Fibroblast of villous mesenchyme (primary cell): Measurements from ENCODE around the gene FAM120AOS. TPM values are rescaled to one million over a fixed set of nuclear protein-coding genes. Genes with fewer than 3 reads are reported as not detected.

Source experiments
- DNase-seq: peaks from one replicate; pipeline ENCODE4 v3.0.0-alpha.2; 2010; ENCODE audit warnings: low read depth
- H3K4me3 ChIP-seq: 2 replicates; pipeline ENCODE4 v1.5.1; 2011; ENCODE audit warnings: low read depth, mild to moderate bottlenecking, low read length
- CTCF ChIP-seq: IDR thresholded peaks from 2 replicates; pipeline ENCODE4 v1.5.1; 2012; ENCODE audit warnings: low read depth, mild to moderate bottlenecking, low read length; ENCODE audit not compliant: insufficient read depth
- small RNA-seq: library from RNA; depleted of rRNA; stranded (forward); fragments of <200 nt; gene quantifications from one replicate; pipeline ENCODE3, GENCODE V24; 2012
- total RNA-seq: library from RNA; depleted of rRNA; stranded (reverse); fragments of >200 nt; gene quantifications from 2 replicates; pipeline ENCODE4 v1.2.3, GENCODE V29; 2012

The FAM120AOS gene
- total RNA-seq, 1 donor, result 43.6 TPM

GRCh38 chr9:93413530-93413929, 39.9 kb downstream of the FAM120AOS start:
- no peak overlapping the region for H3K4me3 ChIP-seq
- no peak for DNase-seq
- TF ChIP-seq CTCF, result no peak

DNA sequence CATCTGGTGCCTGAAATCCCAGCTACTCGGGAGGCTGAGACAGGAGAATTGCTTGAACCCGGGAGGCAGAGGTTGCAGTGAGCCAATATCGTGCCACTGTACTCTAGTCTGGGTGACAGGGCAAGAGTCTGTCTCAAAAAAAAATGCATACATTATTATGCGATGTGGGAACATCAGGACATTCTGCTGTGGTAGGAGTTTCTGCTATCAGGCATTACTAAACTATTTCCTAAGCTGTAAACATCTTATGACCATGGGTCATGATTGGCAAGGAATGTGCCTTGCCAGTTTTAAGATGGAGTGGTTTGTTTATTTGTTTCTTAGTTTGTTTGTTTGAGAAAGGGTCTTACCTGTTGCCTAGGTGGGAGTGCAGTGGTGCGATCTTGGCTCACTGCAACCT, 47.0 kb downstream of the FAM120AOS start:
- TF ChIP-seq CTCF, result no peak
- DNase-seq, result no peak
- no peak overlapping the region for H3K4me3 ChIP-seq

GRCh38 chr9:93398471-93398870, 54.9 kb downstream of the FAM120AOS start:
- H3K4me3 ChIP-seq, result no peak overlapping the region
- TF ChIP-seq CTCF, result no peak
- DNase-seq, result no peak

DNA sequence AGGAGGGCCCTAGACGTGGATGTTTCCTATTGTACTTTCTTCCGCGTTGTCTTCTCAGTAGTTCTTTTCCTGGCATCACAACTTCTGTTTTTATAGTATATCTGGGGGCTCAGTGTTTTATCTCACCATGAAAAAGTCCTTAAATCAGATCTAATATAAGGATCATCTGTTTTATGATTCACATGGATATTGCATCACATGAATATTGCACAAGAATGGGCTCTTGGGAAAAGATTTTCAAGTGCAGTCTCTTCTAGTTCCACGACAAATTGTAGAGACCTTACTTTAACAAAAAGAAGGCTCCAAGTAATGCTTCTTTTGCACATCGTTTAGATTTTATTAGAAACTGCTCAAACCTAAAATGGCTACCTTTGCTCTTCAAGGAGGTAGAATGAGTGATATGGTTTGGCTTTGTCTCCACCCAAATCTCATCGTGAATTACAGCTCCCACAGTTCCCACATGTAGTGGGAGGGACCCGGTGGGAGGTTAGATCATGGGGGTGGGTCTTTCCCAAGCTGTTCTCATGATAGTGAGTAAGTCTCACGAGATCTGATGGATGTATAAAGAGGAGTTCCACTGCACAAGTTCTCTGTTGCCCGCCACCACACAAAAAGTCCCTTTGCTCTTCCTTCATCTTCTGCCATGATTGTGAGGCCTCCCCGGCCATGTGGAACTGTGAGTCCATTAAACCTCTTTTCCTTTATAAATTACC, 55.6 kb downstream of the FAM120AOS start:
- no peak overlapping the region for H3K4me3 ChIP-seq
- no peak for TF ChIP-seq CTCF
- peak; percentile 77 for DNase-seq

Small RNA genes lying within 50 kb of the gene (small RNA-seq; reads per million reads assigned to genes)
- not detected for gene RF00019

Other genes starting within 250 kb of the FAM120AOS start
- 116 and 185 TPM in 2 replicates for gene FAM120A, start 1.9 kb downstream of the FAM120AOS start, total RNA-seq
- gene PHF2, start 123.0 kb upstream of the FAM120AOS start, total RNA-seq, result 14.2 and 15.5 TPM in 2 replicates